Upper lobe of left lung (tissue), 6 donors: ENCODE measurements around the gene UTY. TPM values are rescaled to one million over a fixed set of nuclear protein-coding genes. Genes with fewer than 3 reads are reported as not detected.
"Not testable (repeated sequence)": the region's sequence is repeated elsewhere in the genome, so short reads cannot be mapped to it uniquely, and the experiment has no call there.

Experiments used
- ATAC-seq, 2 donors: fragments of 200-7000 bp; cut with Tn5 transposase; one replicate each; pipeline ENCODE4 v1.9.1; 2022; ENCODE audit warnings: mild to moderate bottlenecking in 2 of 2, moderate library complexity in 2 of 2; ENCODE audit not compliant: low FRiP score in 2 of 2
- DNase-seq, 2 donors: peaks; one replicate each; pipeline ENCODE4 v3.0.0-alpha.2; 2019 to 2020
- H3K27ac ChIP-seq, 4 donors: fragments of 200-600 bp; sonication (generic); one replicate each; pipeline ENCODE4 v1.5.1; 2016 to 2019
- H3K27me3 ChIP-seq, 4 donors: fragments of 200-600 bp; sonication (generic); one replicate each; pipeline ENCODE4 v1.5.1; 2017 to 2019
- H3K36me3 ChIP-seq, 4 donors: fragments of 200-600 bp; sonication (generic); one replicate each; pipeline ENCODE4 v1.5.1; 2016 to 2019
- H3K4me1 ChIP-seq, 4 donors: fragments of 200-600 bp; sonication (generic); one replicate each; pipeline ENCODE4 v1.5.1; 2018 to 2019
- H3K4me3 ChIP-seq, 4 donors: fragments of 200-600 bp; sonication (generic); one replicate each; pipeline ENCODE4 v1.5.1; 2017 to 2019; ENCODE audit warnings: mild to moderate bottlenecking in 2 of 4, moderate library complexity in 1 of 4
- H3K9me3 ChIP-seq, 4 donors: fragments of 200-600 bp; sonication (generic); one replicate each; pipeline ENCODE4 v1.5.1; 2018 to 2019
- CTCF ChIP-seq, 6 experiments: fragments of 450-650 bp in 4 of 6; fragments of 200-600 bp in 2 of 6; sonication (generic) in 2 of 6; IDR thresholded peaks; one replicate each; pipeline ENCODE4 v1.5.1; 2016 to 2019; ENCODE audit warnings: antibody characterized with exemption in 6 of 6
- EP300 ChIP-seq, 4 donors: sonication (generic); formaldehyde crosslinking; IDR thresholded peaks; one replicate each; pipeline ENCODE4 v1.5.1; 2017; ENCODE audit warnings: antibody characterized with exemption in 4 of 4, control low read depth in 2 of 4
- POLR2A ChIP-seq, 4 donors: fragments of 450-650 bp; IDR thresholded peaks; one replicate each; pipeline ENCODE4 v1.5.1; 2016 to 2017; ENCODE audit warnings: antibody characterized with exemption in 4 of 4, mild to moderate bottlenecking in 2 of 4
- POLR2AphosphoS5 ChIP-seq, 2 donors: sonication (generic); formaldehyde crosslinking; IDR thresholded peaks; one replicate each; pipeline ENCODE4 v1.5.1; 2017; ENCODE audit warnings: antibody characterized with exemption in 2 of 2
- WGBS, 2 donors: methylation state at CpG; one replicate each; pipeline ENCODE4 v1.1.5; 2017 to 2018; 5-methylcytosine and 5-hydroxymethylcytosine counted together
- total RNA-seq, 6 donors: library from RNA; depleted of rRNA in 4 of 6; stranded (reverse); fragments of >200 nt in 4 of 6; gene quantifications; one replicate each; pipeline versions ENCODE4 v1.1.0 to v1.2.1, GENCODE V29; 2016 to 2021
- donor health status: DM: no; HTN: no; CAD: no; lungs with moderate emphysema.
- donor health status: DM: no; HTN: yes; CAD: no; lungs with severe emphysema.

The UTY gene
- total RNA-seq, 6 donors from 2014 or later = 0.26 to 201 (median 35.1) TPM; not detected in 2

GRCh38 chrY:13279561-13279960 is 200.3 kb downstream of the UTY start:
- H3K9me3 ChIP-seq = no peaks in the 10 kb centered on the region
- WGBS, 2 donors = 97% methylated on average over 2 of the region's 2 CpGs; no CpG with 5 or more reads in 1 of the 2 donors

GRCh38 chrY:13271706-13272105 is 208.1 kb downstream of the UTY start:
- Histone ChIP-seq H3K27me3 (no peaks in the 10 kb centered on the region), H3K9me3 (no peaks in the 10 kb centered on the region), H3K4me3 (no peak overlapping the region), H3K36me3 (no peaks in the 10 kb centered on the region), H3K4me1 (no peaks in the 10 kb centered on the region), H3K27ac (no peak overlapping the region)
- TF ChIP-seq EP300 (IDR thresholded peaks at IDR 0.05) = no peak
- no peak for TF ChIP-seq CTCF (IDR thresholded peaks at IDR 0.05)
- TF ChIP-seq POLR2AphosphoS5 (IDR thresholded peaks at IDR 0.05) = no peak
- TF ChIP-seq POLR2A (IDR thresholded peaks at IDR 0.05) = no peak
- ATAC-seq (no peak), DNase-seq (no peak)

More at GRCh38 chrY:13279561-13279960, 200.3 kb downstream of the UTY start:
- H3K4me3 ChIP-seq = no peak overlapping the region
- DNase-seq (no peak), ATAC-seq (no peak)
- no peaks in the 10 kb centered on the region for H3K36me3 ChIP-seq
- no peak overlapping the region for H3K27ac ChIP-seq
- no peak for TF ChIP-seq POLR2AphosphoS5 (IDR thresholded peaks at IDR 0.05)
- TF ChIP-seq CTCF (IDR thresholded peaks at IDR 0.05) = no peak
- TF ChIP-seq POLR2A (IDR thresholded peaks at IDR 0.05) = no peak
- TF ChIP-seq EP300 (IDR thresholded peaks at IDR 0.05) = no peak
- no peaks in the 10 kb centered on the region for H3K4me1 ChIP-seq
- H3K27me3 ChIP-seq = no peaks in the 10 kb centered on the region

- H3K9me3 ChIP-seq, H3K4me3 ChIP-seq, H3K4me1 ChIP-seq, H3K36me3 ChIP-seq, DNase-seq, ATAC-seq, H3K27me3 ChIP-seq, H3K27ac ChIP-seq: not testable (repeated sequence)
- 67% methylated on average over 4 of the region's 4 CpGs; no CpG with 5 or more reads in 1 of the 2 donors for WGBS, 2 donors
Observed at GRCh38 chrY:13253941-13254440, 225.8 kb downstream of the UTY start.

GRCh38 chrY:13250421-13250820 is 229.4 kb downstream of the UTY start:
- no peaks in the 10 kb centered on the region for H3K4me1 ChIP-seq
- no peaks in the 10 kb centered on the region for H3K27me3 ChIP-seq
- no peaks in the 10 kb centered on the region for H3K36me3 ChIP-seq
- H3K27ac ChIP-seq = no peak overlapping the region
- no peak for ATAC-seq
- H3K9me3 ChIP-seq = no peaks in the 10 kb centered on the region
- TF ChIP-seq CTCF (IDR thresholded peaks at IDR 0.05) (no peak), POLR2AphosphoS5 (IDR thresholded peaks at IDR 0.05) (no peak), EP300 (IDR thresholded peaks at IDR 0.05) (no peak), POLR2A (IDR thresholded peaks at IDR 0.05) (no peak)
- H3K4me3 ChIP-seq = no peak overlapping the region
- DNase-seq = no peak

GRCh38 chrY:13243716-13244115 is 236.1 kb downstream of the UTY start:
- no peak for ATAC-seq
- Histone ChIP-seq H3K27me3 (no peaks in the 10 kb centered on the region), H3K36me3 (no peaks in the 10 kb centered on the region), H3K9me3 (no peaks in the 10 kb centered on the region), H3K4me1 (no peaks in the 10 kb centered on the region), H3K4me3 (no peak overlapping the region), H3K27ac (no peak overlapping the region)
- WGBS, 2 donors = 69% methylated on average over 5 of the region's 5 CpGs; no CpG with 5 or more reads in 1 of the 2 donors
- no peak for DNase-seq
- TF ChIP-seq CTCF (IDR thresholded peaks at IDR 0.05) (no peak), POLR2AphosphoS5 (IDR thresholded peaks at IDR 0.05) (no peak), EP300 (IDR thresholded peaks at IDR 0.05) (no peak), POLR2A (IDR thresholded peaks at IDR 0.05) (no peak)
